Endodermal cell (in vitro differentiated cells): ENCODE measurements around the gene DYNAP. TPM values are rescaled to one million over a fixed set of nuclear protein-coding genes. Genes with fewer than 3 reads are reported as not detected.
A peak's percentile ranks its signal among the peaks of the same experiment; 100 is the strongest.

Experiments used
- DNase-seq: peaks from one replicate; pipeline ENCODE4 v3.0.0-alpha.2; 2017
- H3K27ac ChIP-seq: 2 replicates; pipeline ENCODE4 v1.5.1; 2013; ENCODE audit warnings: mild to moderate bottlenecking, low read depth, low read length, moderate library complexity
- H3K27me3 ChIP-seq: 2 replicates; pipeline ENCODE4 v1.6.1; 2013; ENCODE audit warnings: mild to moderate bottlenecking, low read length, moderate library complexity; ENCODE audit not compliant: insufficient read depth, control insufficient read depth, poor library complexity, severe bottlenecking
- H3K36me3 ChIP-seq: 2 replicates; pipeline ENCODE4 v1.7.0; 2013; ENCODE audit warnings: mild to moderate bottlenecking, low read length, moderate library complexity; ENCODE audit not compliant: control insufficient read depth, insufficient read depth
- H3K4me1 ChIP-seq: one replicate; pipeline ENCODE4 v1.7.0; 2013; ENCODE audit warnings: low read length; ENCODE audit not compliant: control insufficient read depth, insufficient read depth
- H3K4me3 ChIP-seq: 2 replicates; pipeline ENCODE4 v1.5.1; 2013; ENCODE audit warnings: mild to moderate bottlenecking, low read length, moderate library complexity
- H3K9ac ChIP-seq: 2 replicates; pipeline ENCODE4 v1.6.1; 2013; ENCODE audit warnings: mild to moderate bottlenecking, low read length, moderate library complexity; ENCODE audit not compliant: poor library complexity, severe bottlenecking; ENCODE audit errors: extremely low read depth
- H3K9me3 ChIP-seq: 2 replicates; pipeline ENCODE4 v1.6.1; 2013; ENCODE audit warnings: mild to moderate bottlenecking, low read length, moderate library complexity; ENCODE audit not compliant: control insufficient read depth
- H3K27ac Mint-ChIP-seq: 2 replicates; pipeline ENCODE4 v1.8.0; 2020; ENCODE audit warnings: mixed read lengths
- H3K27me3 Mint-ChIP-seq: 2 replicates; pipeline ENCODE4 v1.8.0; 2021; ENCODE audit warnings: mild to moderate bottlenecking, mixed read lengths; ENCODE audit not compliant: insufficient read depth
- H3K36me3 Mint-ChIP-seq: 2 replicates; pipeline ENCODE4 v1.8.0; 2020; ENCODE audit warnings: low read depth, mixed read lengths
- H3K4me1 Mint-ChIP-seq: 2 replicates; pipeline ENCODE4 v1.8.0; 2020; ENCODE audit warnings: mixed read lengths
- H3K4me3 Mint-ChIP-seq: 2 replicates; pipeline ENCODE4 v1.8.0; 2020; ENCODE audit warnings: mild to moderate bottlenecking, moderate library complexity, mixed read lengths
- H3K9me3 Mint-ChIP-seq: 2 replicates; pipeline ENCODE4 v1.8.0; 2020; ENCODE audit warnings: mild to moderate bottlenecking, mixed read lengths
- WGBS, 2 experiments: methylation state at CpG; one replicate each; pipeline versions ENCODE4 v1.1.5 to v1.1.7; 2013; ENCODE audit warnings: missing lambda C conversion rate in 2 of 2, mixed read lengths in 1 of 2; ENCODE audit not compliant: insufficient coverage in 1 of 2, insufficient read length in 1 of 2; 5-methylcytosine and 5-hydroxymethylcytosine counted together
- total RNA-seq, 2 donors: library from RNA; stranded (reverse); fragmentation: NEBNext Ultra II Directional in 1 of 2; extraction: Animal tissue kit (Norgen Biotek cat#: 25700) in 1 of 2; gene quantifications; 2 replicates in 1 of 2; 3 replicates in 1 of 2; pipeline ENCODE4 v1.2.1, GENCODE V29; 2021
- TF ChIP-seq, protein P1 (sequence below): fragments of 200-600 bp; sonication (generic); conservative IDR thresholded peaks from 2 replicates; pipeline ENCODE4 v1.5.0; 2021; ENCODE audit warnings: antibody characterized with exemption, mild to moderate bottlenecking

Gene DYNAP
- total RNA-seq, 2 donors from 2014 or later = not detected

DNA sequence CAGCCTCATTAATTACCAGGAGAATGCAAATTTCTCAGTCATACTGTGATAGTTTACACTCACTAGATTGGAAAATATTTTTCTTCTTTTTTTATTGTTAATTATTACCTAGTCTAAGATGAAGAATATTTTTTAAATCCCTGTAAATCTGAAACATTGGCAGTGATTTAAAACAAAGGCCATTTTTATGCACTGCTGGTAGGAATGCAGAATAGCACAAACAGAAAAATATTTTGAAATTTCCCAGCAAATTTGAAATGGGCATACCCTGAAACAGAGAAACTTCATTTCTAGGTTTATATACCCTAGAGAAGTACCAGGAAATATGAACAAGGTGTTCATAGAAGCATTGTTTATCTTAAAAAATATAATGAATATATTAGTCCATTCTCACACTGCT lies 31.0 kb downstream of the DYNAP start:
- H3K4me1 ChIP-seq = no peaks in the 10 kb centered on the region
- DNase-seq = no peak
- H3K9me3 Mint-ChIP-seq = peaks cover 44% of the 10 kb centered on the region
- no peak overlapping the region for H3K27ac Mint-ChIP-seq
- H3K4me3 ChIP-seq = no peak overlapping the region
- H3K4me1 Mint-ChIP-seq = no peaks in the 10 kb centered on the region
- no peak overlapping the region for H3K9ac ChIP-seq
- H3K36me3 ChIP-seq = no peaks in the 10 kb centered on the region
- TF ChIP-seq, protein P1, sequence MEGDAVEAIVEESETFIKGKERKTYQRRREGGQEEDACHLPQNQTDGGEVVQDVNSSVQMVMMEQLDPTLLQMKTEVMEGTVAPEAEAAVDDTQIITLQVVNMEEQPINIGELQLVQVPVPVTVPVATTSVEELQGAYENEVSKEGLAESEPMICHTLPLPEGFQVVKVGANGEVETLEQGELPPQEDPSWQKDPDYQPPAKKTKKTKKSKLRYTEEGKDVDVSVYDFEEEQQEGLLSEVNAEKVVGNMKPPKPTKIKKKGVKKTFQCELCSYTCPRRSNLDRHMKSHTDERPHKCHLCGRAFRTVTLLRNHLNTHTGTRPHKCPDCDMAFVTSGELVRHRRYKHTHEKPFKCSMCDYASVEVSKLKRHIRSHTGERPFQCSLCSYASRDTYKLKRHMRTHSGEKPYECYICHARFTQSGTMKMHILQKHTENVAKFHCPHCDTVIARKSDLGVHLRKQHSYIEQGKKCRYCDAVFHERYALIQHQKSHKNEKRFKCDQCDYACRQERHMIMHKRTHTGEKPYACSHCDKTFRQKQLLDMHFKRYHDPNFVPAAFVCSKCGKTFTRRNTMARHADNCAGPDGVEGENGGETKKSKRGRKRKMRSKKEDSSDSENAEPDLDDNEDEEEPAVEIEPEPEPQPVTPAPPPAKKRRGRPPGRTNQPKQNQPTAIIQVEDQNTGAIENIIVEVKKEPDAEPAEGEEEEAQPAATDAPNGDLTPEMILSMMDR = peak; percentile 56
- H3K4me3 Mint-ChIP-seq = no peak overlapping the region
- no peaks in the 10 kb centered on the region for H3K27me3 ChIP-seq
- peaks cover 33% of the 10 kb centered on the region for H3K9me3 ChIP-seq
- no peaks in the 10 kb centered on the region for H3K27me3 Mint-ChIP-seq
- H3K27ac ChIP-seq = no peak overlapping the region
- no peaks in the 10 kb centered on the region for H3K36me3 Mint-ChIP-seq

DNA sequence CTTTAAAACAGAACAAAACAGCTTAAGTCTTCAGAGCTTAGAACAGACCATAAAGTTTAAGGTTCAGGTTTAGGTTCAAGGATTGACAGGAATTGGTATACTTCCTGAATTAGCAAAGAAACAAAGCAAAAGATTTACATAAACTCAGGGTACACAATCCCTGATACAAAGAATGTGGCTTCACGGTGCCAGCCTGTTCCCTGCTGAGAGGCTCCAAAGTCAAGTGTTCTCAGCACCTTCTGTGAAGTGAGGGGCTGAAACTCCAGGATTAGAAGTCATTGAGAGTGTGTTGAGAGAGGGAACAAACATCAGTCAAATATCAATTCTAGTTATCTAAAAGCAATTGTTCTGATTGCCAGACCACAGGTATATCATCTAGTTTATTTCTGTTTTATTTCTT lies 35.7 kb downstream of the DYNAP start:
- H3K27ac Mint-ChIP-seq = no peak overlapping the region
- H3K4me1 ChIP-seq = no peaks in the 10 kb centered on the region
- no peak overlapping the region for H3K4me3 Mint-ChIP-seq
- H3K27ac ChIP-seq = no peak overlapping the region
- WGBS, 2 experiments = 69 to 100% methylated on average over 1 of the region's 1 CpG
- no peaks in the 10 kb centered on the region for H3K36me3 ChIP-seq
- peaks cover 2% of the 10 kb centered on the region for H3K36me3 Mint-ChIP-seq
- TF ChIP-seq, protein P1 = no peak
- peaks cover 47% of the 10 kb centered on the region for H3K9me3 Mint-ChIP-seq
- no peak overlapping the region for H3K9ac ChIP-seq
- no peaks in the 10 kb centered on the region for H3K4me1 Mint-ChIP-seq
- no peak overlapping the region for H3K4me3 ChIP-seq
- no peaks in the 10 kb centered on the region for H3K27me3 Mint-ChIP-seq
- H3K9me3 ChIP-seq = peaks cover 39% of the 10 kb centered on the region
- no peaks in the 10 kb centered on the region for H3K27me3 ChIP-seq
- DNase-seq = peak; percentile 51

DNA sequence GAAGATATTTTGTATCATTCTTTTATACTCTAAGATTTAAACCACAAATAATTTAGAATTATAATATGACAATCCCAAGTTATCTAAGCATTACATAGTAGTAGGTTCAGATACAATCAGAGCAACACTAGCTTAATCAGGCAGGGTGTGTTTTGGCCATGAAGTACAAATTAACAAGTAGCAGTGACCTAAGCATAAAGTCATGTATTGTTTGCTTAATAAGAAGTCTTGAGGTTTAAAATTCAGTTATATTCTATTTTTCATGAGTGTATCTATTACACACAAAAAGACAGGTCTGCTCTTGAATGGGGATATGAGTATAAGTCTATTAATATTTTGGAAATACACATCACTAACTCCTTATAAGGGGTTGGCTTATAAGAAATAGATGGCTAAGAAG lies 39.9 kb downstream of the DYNAP start:
- TF ChIP-seq, protein P1 = no peak
- no peaks in the 10 kb centered on the region for H3K36me3 ChIP-seq

More for the DNA sequence above, 39.9 kb downstream of the DYNAP start:
- no peaks in the 10 kb centered on the region for H3K27me3 ChIP-seq
- no peak for DNase-seq
- Mint-ChIP-seq H3K9me3 (peaks cover 23% of the 10 kb centered on the region), H3K27me3 (no peaks in the 10 kb centered on the region), H3K4me1 (no peaks in the 10 kb centered on the region), H3K36me3 (peaks cover 2% of the 10 kb centered on the region), H3K4me3 (no peak overlapping the region), H3K27ac (no peak overlapping the region)
- H3K4me3 ChIP-seq = no peak overlapping the region
- peaks cover 14% of the 10 kb centered on the region for H3K9me3 ChIP-seq
- H3K4me1 ChIP-seq = no peaks in the 10 kb centered on the region
- H3K27ac ChIP-seq = no peak overlapping the region
- no peak overlapping the region for H3K9ac ChIP-seq
